Measurements from ENCODE around the gene ST7.
A peak's percentile ranks its signal among the peaks of the same experiment; 100 is the strongest.

ST7 gene

GRCh38 chr7:117202511-117202910, 249.2 kb downstream of the ST7 start:
- DNase-seq, result no peak

GRCh38 chr7:117203205-117203604, 249.9 kb downstream of the ST7 start:
- DNase-seq, result no peak

GRCh38 chr7:117205873-117206272, 252.6 kb downstream of the ST7 start:
- no peak for DNase-seq

GRCh38 chr7:117208257-117208656, 255.0 kb downstream of the ST7 start:
- DNase-seq, result no peak

GRCh38 chr7:117210397-117210796, 257.1 kb downstream of the ST7 start:
- no peak for DNase-seq

GRCh38 chr7:117210908-117211307, 257.6 kb downstream of the ST7 start:
- DNase-seq, result no peak

GRCh38 chr7:117211614-117212013, 258.3 kb downstream of the ST7 start:
- DNase-seq, result no peak

GRCh38 chr7:117212969-117213877, 259.9 kb downstream of the ST7 start:
- peak; percentile 61 for DNase-seq

GRCh38 chr7:117216010-117216409, 262.7 kb downstream of the ST7 start:
- no peak for DNase-seq

GRCh38 chr7:117216436-117217069, 263.3 kb downstream of the ST7 start:
- DNase-seq, result no peak

GRCh38 chr7:117217106-117218035, 264.1 kb downstream of the ST7 start:
- DNase-seq, result no peak

- no peak for DNase-seq
Observed at GRCh38 chr7:117218700-117219099, 265.4 kb downstream of the ST7 start.

GRCh38 chr7:117219485-117219884, 266.2 kb downstream of the ST7 start:
- DNase-seq, result no peak

GRCh38 chr7:117220836-117221235, 267.5 kb downstream of the ST7 start:
- no peak for DNase-seq

- DNase-seq, result no peak
Observed at GRCh38 chr7:117225536-117225935, 272.2 kb downstream of the ST7 start.

- no peak for DNase-seq
Observed at GRCh38 chr7:117227091-117227490, 273.8 kb downstream of the ST7 start.

GRCh38 chr7:117229350-117229749, 276.0 kb downstream of the ST7 start:
- no peak for DNase-seq

- no peak for DNase-seq
Observed at GRCh38 chr7:117230276-117231046, 277.2 kb downstream of the ST7 start.

GRCh38 chr7:117231047-117231359, 277.7 kb downstream of the ST7 start:
- no peak for DNase-seq

- DNase-seq, result no peak
Observed at GRCh38 chr7:117237646-117238045, 284.3 kb downstream of the ST7 start.

GRCh38 chr7:117238472-117238871, 285.2 kb downstream of the ST7 start:
- no peak for DNase-seq

- DNase-seq, result no peak
Observed at GRCh38 chr7:117238937-117239336, 285.6 kb downstream of the ST7 start.

- DNase-seq, result no peak
Observed at GRCh38 chr7:117241088-117241487, 287.8 kb downstream of the ST7 start.

Data from kidney glomerular epithelial cell (primary cell).